Neural progenitor cell (in vitro differentiated cells): Measurements from ENCODE around the gene PCDHB6.
"Not testable (repeated sequence)": the region's sequence is repeated elsewhere in the genome, so short reads cannot be mapped to it uniquely, and the experiment has no call there.

ENCODE experiments used
- EZH2phosphoT487 ChIP-seq: fragments of 200-600 bp; sonication (generic); IDR thresholded peaks from 2 replicates; pipeline ENCODE4 v1.6.1; 2017; ENCODE audit warnings: antibody characterized with exemption
- TF ChIP-seq, protein P1 (sequence below): fragments of 200-600 bp; sonication (generic); IDR thresholded peaks from 2 replicates; pipeline ENCODE4 v1.5.1; 2017; ENCODE audit warnings: antibody characterized with exemption, mild to moderate bottlenecking

DNA sequence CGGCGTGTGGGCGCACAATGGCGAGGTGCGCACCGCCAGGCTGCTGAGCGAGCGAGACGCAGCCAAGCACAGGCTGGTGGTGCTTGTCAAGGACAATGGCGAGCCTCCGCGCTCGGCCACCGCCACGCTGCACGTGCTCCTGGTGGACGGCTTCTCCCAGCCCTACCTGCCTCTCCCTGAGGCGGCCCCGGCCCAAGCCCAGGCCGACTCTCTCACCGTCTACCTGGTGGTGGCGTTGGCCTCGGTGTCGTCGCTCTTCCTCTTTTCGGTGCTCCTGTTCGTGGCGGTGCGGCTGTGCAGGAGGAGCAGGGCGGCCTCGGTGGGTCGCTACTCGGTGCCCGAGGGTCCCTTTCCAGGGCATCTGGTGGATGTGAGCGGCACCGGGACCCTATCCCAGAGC, 2.2 kb downstream of the PCDHB6 start:
- TF ChIP-seq, protein P1, sequence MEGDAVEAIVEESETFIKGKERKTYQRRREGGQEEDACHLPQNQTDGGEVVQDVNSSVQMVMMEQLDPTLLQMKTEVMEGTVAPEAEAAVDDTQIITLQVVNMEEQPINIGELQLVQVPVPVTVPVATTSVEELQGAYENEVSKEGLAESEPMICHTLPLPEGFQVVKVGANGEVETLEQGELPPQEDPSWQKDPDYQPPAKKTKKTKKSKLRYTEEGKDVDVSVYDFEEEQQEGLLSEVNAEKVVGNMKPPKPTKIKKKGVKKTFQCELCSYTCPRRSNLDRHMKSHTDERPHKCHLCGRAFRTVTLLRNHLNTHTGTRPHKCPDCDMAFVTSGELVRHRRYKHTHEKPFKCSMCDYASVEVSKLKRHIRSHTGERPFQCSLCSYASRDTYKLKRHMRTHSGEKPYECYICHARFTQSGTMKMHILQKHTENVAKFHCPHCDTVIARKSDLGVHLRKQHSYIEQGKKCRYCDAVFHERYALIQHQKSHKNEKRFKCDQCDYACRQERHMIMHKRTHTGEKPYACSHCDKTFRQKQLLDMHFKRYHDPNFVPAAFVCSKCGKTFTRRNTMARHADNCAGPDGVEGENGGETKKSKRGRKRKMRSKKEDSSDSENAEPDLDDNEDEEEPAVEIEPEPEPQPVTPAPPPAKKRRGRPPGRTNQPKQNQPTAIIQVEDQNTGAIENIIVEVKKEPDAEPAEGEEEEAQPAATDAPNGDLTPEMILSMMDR: not testable (repeated sequence)
- TF ChIP-seq EZH2phosphoT487: not testable (repeated sequence)
